Measurements from ENCODE around the gene TMLHE. TPM values are rescaled to one million over a fixed set of nuclear protein-coding genes. Genes with fewer than 3 reads are reported as not detected.

The TMLHE gene
- 14.9 and 15.2 TPM in 2 replicates for total RNA-seq

GRCh38 chrX:155612312-155613224 is at the start of gene TMLHE, which contains the start of gene SPRY3:
TMLHE (minus strand) TSS chrX:155612952; CDS start chrX:155545276, 67,676 bp downstream.
SPRY3 (plus strand) TSS chrX:155612586.

GRCh38 chrX:155458471-155458870 is 154.3 kb downstream of the TMLHE start, which contains the start of gene F8A3:
F8A3 (minus strand) TSS chrX:155458620; CDS start chrX:155458600, 20 bp downstream.

Small RNAs within 50 kb of the gene (small RNA-seq; reads per million reads assigned to genes)
- gene MIR1184-3 = not detected

Other genes with a start within 250 kb of the TMLHE start
- not detected in 2 replicates for gene F8A2, start 230.9 kb downstream of the TMLHE start, total RNA-seq
- gene F8A3, start 154.3 kb downstream of the TMLHE start, total RNA-seq = 0.79 and 3.9 TPM in 2 replicates
- gene SPRY3, start 366 bp downstream of the TMLHE start, total RNA-seq = 0.33 and 0.39 TPM in 2 replicates